Activated CD4-positive, alpha-beta T cell treated with anti-CD3 and anti-CD28 coated beads for 36 hours (primary cell): ENCODE data around the gene HYAL2. TPM values are rescaled to one million over a fixed set of nuclear protein-coding genes. Genes with fewer than 3 reads are reported as not detected.
A peak's percentile ranks its signal among the peaks of the same experiment; 100 is the strongest.
"Not testable (repeated sequence)": the region's sequence is repeated elsewhere in the genome, so short reads cannot be mapped to it uniquely, and the experiment has no call there.

Source experiments
- ATAC-seq: fragments of 200-7000 bp; cut with Tn5 transposase; one replicate; pipeline ENCODE4 v1.10.0; 2021; ENCODE audit warnings: mild to moderate bottlenecking, moderate library complexity
- CTCF ChIA-PET: fragments of 350-600 bp; sonication (Branson Sonifier 250); formaldehyde crosslinking; loops from one replicate; lab custom pipeline; 2021; ENCODE audit warnings: antibody characterized with exemption; lab: Charles Lee
- POLR2A ChIA-PET: fragments of 350-600 bp; sonication (Branson Sonifier 250); formaldehyde crosslinking; loops from one replicate; lab custom pipeline; 2021; ENCODE audit warnings: antibody characterized with exemption, inconsistent platforms; lab: Charles Lee
- DNase-seq: peaks from one replicate; pipeline ENCODE4 v3.0.0-alpha.2; 2020
- H3K27ac Mint-ChIP-seq: one replicate; pipeline ENCODE4 v1.8.0; 2021; ENCODE audit warnings: mixed read lengths
- H3K27me3 Mint-ChIP-seq: one replicate; pipeline ENCODE4 v1.8.0; 2021; ENCODE audit warnings: mixed read lengths
- H3K36me3 Mint-ChIP-seq: one replicate; pipeline ENCODE4 v1.8.0; 2021; ENCODE audit warnings: low read depth, mixed read lengths
- H3K4me1 Mint-ChIP-seq: one replicate; pipeline ENCODE4 v1.8.0; 2021; ENCODE audit warnings: mixed read lengths
- H3K4me3 Mint-ChIP-seq: one replicate; pipeline ENCODE4 v1.8.0; 2021; ENCODE audit warnings: mild to moderate bottlenecking, moderate library complexity, mixed read lengths
- H3K9me3 Mint-ChIP-seq: one replicate; pipeline ENCODE4 v1.8.0; 2021; ENCODE audit warnings: low read depth, mixed read lengths
- intact Hi-C, 2 experiments: fragments of 100-400 bp; cut with DNase I in 1 of 2; cut with micrococcal nuclease in 1 of 2; formaldehyde crosslinking; loops; one replicate each; pipeline versions ENCODE4 v1.14.2 to v1.15.1; 2022 to 2024; cut with DNase I, micrococcal nuclease
- total RNA-seq, 2 experiments: library from RNA; stranded (reverse); gene quantifications; one replicate each; pipeline ENCODE4 v1.2.3, GENCODE V29; 2021

The HYAL2 gene
- total RNA-seq, 2 experiments from 2014 or later, result 4.7 to 5.1 TPM

GRCh38 chr3:50316657-50317242 is 5.8 kb downstream of the HYAL2 start:
- ChIA-PET POLR2A (no interaction called here), CTCF (interaction anchor here (0.6 to 1.5 kb wide), 4 partner anchors 10 to 364 kb away, joined by 3 to 4 read pairs (median 4); no protein-coding TSS in a partner anchor)
- DNase-seq (peak; percentile 70), ATAC-seq (peak; percentile 46)
- intact Hi-C loops, result no loop called here
- H3K36me3 Mint-ChIP-seq, result no peaks in the 10 kb centered on the region
- peak overlapping the region; percentile 38 for H3K27ac Mint-ChIP-seq
- peaks cover 37% of the 10 kb centered on the region for H3K4me1 Mint-ChIP-seq
- H3K9me3 Mint-ChIP-seq, result no peaks in the 10 kb centered on the region
- no peak overlapping the region for H3K4me3 Mint-ChIP-seq
- no peaks in the 10 kb centered on the region for H3K27me3 Mint-ChIP-seq

- no peak overlapping the region for H3K27ac Mint-ChIP-seq
- POLR2A ChIA-PET, result interaction anchor here (0.6 kb wide), 1 partner anchor 10 kb away, joined by 3 read pairs; no protein-coding TSS in a partner anchor
Observed at GRCh38 chr3:50314816-50315215, 7.7 kb downstream of the HYAL2 start.

GRCh38 chr3:50314342-50314741 is 8.2 kb downstream of the HYAL2 start:
- Mint-ChIP-seq H3K4me1 (peaks cover 25% of the 10 kb centered on the region), H3K36me3 (peaks cover 1% of the 10 kb centered on the region), H3K27me3 (no peaks in the 10 kb centered on the region), H3K27ac (no peak overlapping the region), H3K9me3 (no peaks in the 10 kb centered on the region), H3K4me3 (no peak overlapping the region)
- DNase-seq, result no peak
- ATAC-seq, result no peak
- ChIA-PET CTCF (interaction anchor here (0.6 to 1.0 kb wide), 4 partner anchors 12 to 335 kb away, joined by 3 to 4 read pairs (median 4); no protein-coding TSS in a partner anchor), POLR2A (no interaction called here)
- intact Hi-C loops, result no loop called here

More at GRCh38 chr3:50314816-50315215, 7.7 kb downstream of the HYAL2 start:
- no peak overlapping the region for H3K4me3 Mint-ChIP-seq
- intact Hi-C loops, result no loop called here
- ATAC-seq (no peak), DNase-seq (no peak)
- H3K36me3 Mint-ChIP-seq, result peaks cover under 1% of the 10 kb centered on the region
- H3K4me1 Mint-ChIP-seq, result peaks cover 29% of the 10 kb centered on the region
- no peaks in the 10 kb centered on the region for H3K27me3 Mint-ChIP-seq
- H3K9me3 Mint-ChIP-seq, result no peaks in the 10 kb centered on the region
- CTCF ChIA-PET, result interaction anchor here (0.6 to 1.1 kb wide), 5 partner anchors 12 to 335 kb away, joined by 3 to 4 read pairs (median 3); no protein-coding TSS in a partner anchor

- H3K27ac Mint-ChIP-seq, CTCF ChIA-PET, H3K9me3 Mint-ChIP-seq, H3K4me3 Mint-ChIP-seq, DNase-seq, intact Hi-C loops, H3K27me3 Mint-ChIP-seq, H3K36me3 Mint-ChIP-seq, POLR2A ChIA-PET, ATAC-seq: not testable (repeated sequence)
- H3K4me1 Mint-ChIP-seq, result peaks cover 12% of the 10 kb centered on the region
Observed at GRCh38 chr3:50312041-50312440, 10.5 kb downstream of the HYAL2 start.

- H3K27me3 Mint-ChIP-seq, result no peaks in the 10 kb centered on the region
Observed at GRCh38 chr3:50304601-50305000, 17.9 kb downstream of the HYAL2 start.

GRCh38 chr3:50303013-50303815 is 19.3 kb downstream of the HYAL2 start, which contains the start of gene HYAL1:
Gene HYAL1 (minus strand): TSS chr3:50303574. CDS start chr3:50302956, 618 bp downstream.
- H3K27ac Mint-ChIP-seq, result no peak within 1 kb of the TSS
- CTCF ChIA-PET, result interaction anchor here (0.9 kb wide), 1 partner anchor 11 kb away, joined by 4 read pairs; no protein-coding TSS in a partner anchor
- no peaks in the 10 kb centered on the region for H3K36me3 Mint-ChIP-seq
- no peak within 1 kb of the TSS for H3K4me3 Mint-ChIP-seq
- ATAC-seq (no peak), DNase-seq (no peak)
- intact Hi-C loops, result no loop called here
- POLR2A ChIA-PET, result no interaction called here
- no peaks in the 10 kb centered on the region for H3K27me3 Mint-ChIP-seq
- H3K9me3 Mint-ChIP-seq, result no peaks in the 10 kb centered on the region
- peaks cover 15% of the 10 kb centered on the region for H3K4me1 Mint-ChIP-seq

More at GRCh38 chr3:50304601-50305000, 17.9 kb downstream of the HYAL2 start:
- Mint-ChIP-seq H3K4me1 (peaks cover 14% of the 10 kb centered on the region), H3K27ac (no peak overlapping the region), H3K36me3 (peaks cover 5% of the 10 kb centered on the region), H3K4me3 (no peak overlapping the region), H3K9me3 (no peaks in the 10 kb centered on the region)
- ChIA-PET POLR2A (interaction anchor here (0.7 to 0.8 kb wide), 3 partner anchors 11 to 277 kb away, joined by 3 to 5 read pairs (median 3); no protein-coding TSS in a partner anchor), CTCF (interaction anchor here (1.5 kb wide), 1 partner anchor 9 kb away, joined by 4 read pairs; no protein-coding TSS in a partner anchor)
- peak; percentile 64 for ATAC-seq
- intact Hi-C loops, result no loop called here
- DNase-seq, result no peak

- ATAC-seq, result no peak
- H3K4me3 Mint-ChIP-seq, result no peak overlapping the region
- DNase-seq, result no peak
- H3K4me1 Mint-ChIP-seq, result peaks cover 19% of the 10 kb centered on the region
- H3K36me3 Mint-ChIP-seq, result no peaks in the 10 kb centered on the region
- H3K27ac Mint-ChIP-seq, result no peak overlapping the region
- intact Hi-C loops, result no loop called here
- CTCF ChIA-PET, result interaction anchor here (0.9 kb wide), 1 partner anchor 12 kb away, joined by 4 read pairs; no protein-coding TSS in a partner anchor
- POLR2A ChIA-PET, result no interaction called here
- no peaks in the 10 kb centered on the region for H3K9me3 Mint-ChIP-seq
- no peaks in the 10 kb centered on the region for H3K27me3 Mint-ChIP-seq
Observed at GRCh38 chr3:50302095-50303012, 20.2 kb downstream of the HYAL2 start.

- H3K4me1 Mint-ChIP-seq, result peaks cover 19% of the 10 kb centered on the region
- H3K27ac Mint-ChIP-seq, result peak overlapping the region; percentile 90
- DNase-seq (no peak), ATAC-seq (no peak)
- H3K36me3 Mint-ChIP-seq, result no peaks in the 10 kb centered on the region
- H3K27me3 Mint-ChIP-seq, result no peaks in the 10 kb centered on the region
- intact Hi-C loops, result no loop called here
- H3K4me3 Mint-ChIP-seq, result peak overlapping the region; percentile 97
- POLR2A ChIA-PET, result no interaction called here
- H3K9me3 Mint-ChIP-seq, result no peaks in the 10 kb centered on the region
- CTCF ChIA-PET, result interaction anchor here (0.6 to 1.8 kb wide), 3 partner anchors 8 to 54 kb away, joined by 4 to 15 read pairs (median 4); partner anchors contain the start of gene IFRD2
Observed at GRCh38 chr3:50300681-50301254, 21.8 kb downstream of the HYAL2 start.

GRCh38 chr3:50299929-50300680 is 22.4 kb downstream of the HYAL2 start:
- intact Hi-C loops, result loop anchor here (1.0 to 10.0 kb wide), 19 partner anchors 21 to 1757 kb away; partner anchors contain the start of genes TMEM115 (in 2 of the 2), CYB561D2 (in 1 of the 2), DUSP7 (in 1 of the 2) and GMPPB (in 1 of the 2)
- ChIA-PET POLR2A (interaction anchor here (0.5 to 1.6 kb wide), 11 partner anchors 21 to 939 kb away, joined by 3 to 10 read pairs (median 3); partner anchors contain the start of genes CACNA2D2, GNAI2, HYAL2 and NPRL2), CTCF (interaction anchor here (0.5 to 1.9 kb wide), 13 partner anchors 8 to 342 kb away, joined by 3 to 16 read pairs (median 4); partner anchors contain the start of genes IFRD2 and TUSC2)
- peaks cover 19% of the 10 kb centered on the region for H3K4me1 Mint-ChIP-seq
- H3K27ac Mint-ChIP-seq, result peak overlapping the region; percentile 90
- peak; percentile 40 for DNase-seq
- peak overlapping the region; percentile 97 for H3K4me3 Mint-ChIP-seq
- H3K27me3 Mint-ChIP-seq, result no peaks in the 10 kb centered on the region
- ATAC-seq, result peak; percentile 14
- H3K36me3 Mint-ChIP-seq, result no peaks in the 10 kb centered on the region
- H3K9me3 Mint-ChIP-seq, result no peaks in the 10 kb centered on the region
